ENCODE data around the gene SMC2.

Gene SMC2

DNA sequence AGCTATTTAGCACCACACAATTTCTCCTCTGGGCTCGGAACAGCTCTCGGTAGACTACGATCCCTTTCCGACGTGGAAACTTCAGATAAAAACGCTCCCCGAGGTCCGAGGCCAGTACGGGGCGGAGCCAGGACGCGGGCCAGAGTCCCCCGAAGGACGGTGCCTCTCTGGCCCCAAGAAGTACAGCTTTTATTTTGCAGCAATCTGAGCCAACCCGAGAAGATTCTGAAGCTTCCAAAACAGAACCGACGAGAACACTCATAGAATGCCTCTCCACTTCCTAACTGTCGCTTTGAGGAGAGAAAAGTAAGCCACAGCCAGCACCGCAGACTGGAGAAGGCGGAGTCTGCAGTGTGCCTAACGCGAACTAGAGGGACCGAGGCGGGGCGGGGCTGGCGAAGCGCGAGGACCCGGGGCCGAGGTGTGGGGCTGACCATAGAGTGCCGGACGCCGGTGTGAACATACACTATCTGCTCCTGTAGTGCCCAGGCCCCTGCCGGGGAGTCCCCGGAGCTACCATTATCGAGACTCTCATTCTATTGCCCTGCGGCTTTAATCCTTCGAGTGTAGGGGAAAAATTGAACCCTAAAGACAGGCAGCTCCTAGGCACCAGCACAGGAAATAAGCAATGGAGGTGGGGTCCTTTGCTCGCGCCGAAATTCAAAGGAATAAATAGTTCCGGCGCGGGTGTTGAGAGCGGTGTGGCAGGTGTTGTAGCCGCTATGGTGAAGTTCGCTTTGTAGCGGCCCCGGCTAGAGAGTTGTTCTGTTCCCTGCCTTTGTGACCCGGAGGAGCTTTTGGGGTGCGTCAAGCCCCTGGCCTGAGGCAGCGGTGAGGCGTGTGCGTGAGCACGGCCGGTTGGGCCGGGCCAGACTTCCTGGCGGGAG is at the start of gene SMC2:
TSS of gene SMC2 (plus strand) at position 663 of the 887 bp plus-strand sequence. CDS start 1,076 bp downstream, outside the sequence.
- peak within 1 kb of the TSS; percentile 91 for H3K27ac ChIP-seq
- peak; percentile 77 for TF ChIP-seq ZFX (IDR thresholded peaks at IDR 0.05)
- TF ChIP-seq, protein P1, sequence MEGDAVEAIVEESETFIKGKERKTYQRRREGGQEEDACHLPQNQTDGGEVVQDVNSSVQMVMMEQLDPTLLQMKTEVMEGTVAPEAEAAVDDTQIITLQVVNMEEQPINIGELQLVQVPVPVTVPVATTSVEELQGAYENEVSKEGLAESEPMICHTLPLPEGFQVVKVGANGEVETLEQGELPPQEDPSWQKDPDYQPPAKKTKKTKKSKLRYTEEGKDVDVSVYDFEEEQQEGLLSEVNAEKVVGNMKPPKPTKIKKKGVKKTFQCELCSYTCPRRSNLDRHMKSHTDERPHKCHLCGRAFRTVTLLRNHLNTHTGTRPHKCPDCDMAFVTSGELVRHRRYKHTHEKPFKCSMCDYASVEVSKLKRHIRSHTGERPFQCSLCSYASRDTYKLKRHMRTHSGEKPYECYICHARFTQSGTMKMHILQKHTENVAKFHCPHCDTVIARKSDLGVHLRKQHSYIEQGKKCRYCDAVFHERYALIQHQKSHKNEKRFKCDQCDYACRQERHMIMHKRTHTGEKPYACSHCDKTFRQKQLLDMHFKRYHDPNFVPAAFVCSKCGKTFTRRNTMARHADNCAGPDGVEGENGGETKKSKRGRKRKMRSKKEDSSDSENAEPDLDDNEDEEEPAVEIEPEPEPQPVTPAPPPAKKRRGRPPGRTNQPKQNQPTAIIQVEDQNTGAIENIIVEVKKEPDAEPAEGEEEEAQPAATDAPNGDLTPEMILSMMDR (conservative IDR thresholded peaks at IDR 0.05), result no peak

DNA sequence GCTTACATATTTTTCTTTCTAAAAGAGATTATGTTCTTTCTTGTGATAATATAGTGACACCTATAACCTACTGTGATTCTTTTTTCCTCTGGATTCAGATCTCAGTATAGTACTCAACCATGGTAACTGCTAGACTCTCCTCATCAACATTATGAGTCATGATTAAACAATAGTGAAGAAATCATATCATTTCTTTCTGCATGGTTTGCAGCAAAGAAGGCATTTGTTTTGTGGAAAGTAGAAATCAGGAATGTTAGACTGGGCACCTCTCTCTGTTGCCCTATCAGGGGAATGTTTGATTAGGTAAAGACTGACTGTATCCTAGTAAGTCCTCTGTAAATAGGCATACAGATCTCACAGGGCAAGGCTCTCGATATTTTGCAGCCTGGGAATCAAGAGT is 25.6 kb upstream of the SMC2 start:
- TF ChIP-seq ZFX (IDR thresholded peaks at IDR 0.05), result no peak
- TF ChIP-seq, protein P1 (conservative IDR thresholded peaks at IDR 0.05), result no peak
- H3K27ac ChIP-seq, result no peak overlapping the region

DNA sequence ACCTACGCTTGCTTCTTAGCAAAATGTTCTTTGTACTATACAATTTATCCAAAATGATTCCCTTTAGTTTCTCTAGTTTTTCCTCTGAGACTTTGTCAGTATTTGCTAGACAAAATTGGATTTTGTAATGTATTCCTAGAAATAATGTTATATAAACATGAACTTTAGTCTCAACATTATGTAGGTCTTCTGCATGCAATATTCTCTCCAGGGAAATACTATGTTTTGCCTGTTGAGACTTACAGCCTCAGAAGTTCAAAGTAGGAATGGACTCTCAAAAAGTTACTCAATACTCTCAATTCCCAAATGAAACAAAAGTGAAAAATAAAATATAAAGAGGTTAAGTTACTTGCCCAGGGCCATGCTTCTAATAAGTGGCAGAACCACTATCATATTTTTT is 24.8 kb upstream of the SMC2 start:
- TF ChIP-seq, protein P1 (conservative IDR thresholded peaks at IDR 0.05), result no peak
- no peak for TF ChIP-seq ZFX (IDR thresholded peaks at IDR 0.05)

DNA sequence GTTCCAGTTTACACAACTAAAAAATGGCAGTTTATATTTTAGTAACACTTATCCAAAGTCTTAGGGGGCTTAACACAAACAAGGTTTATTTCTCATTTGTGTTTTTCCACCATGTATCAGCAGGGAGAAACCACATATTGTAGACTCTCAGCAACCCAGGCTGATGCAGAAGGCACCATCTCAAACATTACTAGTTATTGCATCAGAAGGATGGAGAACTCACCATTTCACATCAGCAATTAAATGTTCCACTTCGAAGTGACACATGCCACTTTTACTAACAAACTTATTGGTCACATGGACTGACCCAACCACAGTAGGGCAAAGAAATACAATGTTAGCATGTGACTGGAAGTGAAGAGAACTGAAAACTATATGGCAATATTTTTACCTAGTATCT is 22.5 kb upstream of the SMC2 start:
- no peak overlapping the region for H3K27ac ChIP-seq
- TF ChIP-seq ZFX (IDR thresholded peaks at IDR 0.05), result no peak
- TF ChIP-seq, protein P1 (conservative IDR thresholded peaks at IDR 0.05), result no peak

More for the DNA sequence above, 24.8 kb upstream of the SMC2 start:
- no peak overlapping the region for H3K27ac ChIP-seq

DNA sequence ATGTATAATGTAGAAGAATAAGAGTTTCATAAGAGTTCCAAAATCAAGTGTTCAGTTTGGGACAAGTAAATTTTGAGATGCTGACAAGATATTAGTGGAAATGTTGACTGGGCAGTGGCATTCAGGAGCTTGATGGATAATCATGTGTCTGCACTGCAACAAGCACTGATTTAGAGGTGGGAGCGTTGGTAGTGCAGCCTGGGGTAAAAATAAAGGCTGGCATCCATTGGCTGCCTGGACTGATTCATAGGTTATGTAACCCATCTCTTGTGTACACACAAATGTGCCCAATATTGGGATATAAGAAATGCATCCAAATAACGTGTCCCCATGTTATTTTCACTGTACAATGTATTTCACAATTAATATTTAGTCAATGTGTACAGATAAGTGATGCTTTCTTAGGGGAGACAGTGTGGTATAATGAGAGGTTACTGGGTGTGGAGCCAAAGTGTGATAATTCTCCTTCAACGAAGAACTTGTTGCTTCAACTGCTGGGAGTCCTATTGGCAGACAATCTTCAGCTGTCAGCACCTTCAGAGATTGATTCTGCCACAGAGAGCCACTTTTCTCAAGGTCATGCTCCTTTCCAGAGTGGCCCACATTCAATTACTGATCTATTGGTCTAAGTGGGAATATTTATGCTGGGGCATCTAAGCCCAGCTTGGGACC is 20.9 kb upstream of the SMC2 start:
- TF ChIP-seq, protein P1 (conservative IDR thresholded peaks at IDR 0.05), result no peak
- no peak for TF ChIP-seq ZFX (IDR thresholded peaks at IDR 0.05)
- H3K27ac ChIP-seq, result no peak overlapping the region

DNA sequence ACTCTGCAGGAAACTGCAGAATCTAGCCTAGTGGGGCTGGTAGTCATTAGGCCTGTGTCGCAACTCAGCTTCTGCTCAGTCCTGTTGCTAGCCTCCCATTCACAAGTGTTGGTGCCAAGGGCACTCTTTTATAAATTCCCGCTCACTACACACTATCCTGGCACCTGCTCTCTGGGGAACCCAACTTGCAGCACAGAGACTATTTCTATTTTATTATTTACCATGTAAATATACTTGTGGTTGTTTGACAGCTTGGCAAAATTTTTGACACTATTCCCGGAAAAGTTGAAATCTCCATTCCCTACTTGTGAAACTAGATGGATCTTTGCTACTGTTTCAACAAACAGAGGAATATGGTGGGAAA is 20.4 kb upstream of the SMC2 start:
- no peak overlapping the region for H3K27ac ChIP-seq
- no peak for TF ChIP-seq ZFX (IDR thresholded peaks at IDR 0.05)
- TF ChIP-seq, protein P1 (conservative IDR thresholded peaks at IDR 0.05), result no peak

DNA sequence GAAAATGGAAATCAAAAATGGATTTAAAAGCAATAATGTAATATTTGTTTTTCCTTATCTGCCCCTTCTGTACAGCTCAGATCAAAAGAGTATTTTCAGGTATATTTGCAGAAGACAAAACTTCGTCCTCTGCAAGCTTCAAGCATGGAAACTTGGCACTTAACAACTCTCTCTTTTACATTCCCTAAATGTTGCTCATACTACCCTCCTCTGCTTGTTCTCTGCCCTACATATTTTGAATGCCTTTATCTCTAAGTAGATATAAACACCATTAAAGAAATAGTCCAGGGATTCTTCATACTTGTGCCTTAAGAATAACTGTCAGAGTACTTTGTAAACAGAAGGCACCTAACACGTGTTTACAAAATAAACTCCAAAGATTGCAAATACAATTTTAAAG is 19.2 kb upstream of the SMC2 start:
- no peak overlapping the region for H3K27ac ChIP-seq
- TF ChIP-seq, protein P1 (conservative IDR thresholded peaks at IDR 0.05), result no peak
- TF ChIP-seq ZFX (IDR thresholded peaks at IDR 0.05), result no peak

All from C4-2B (cell line).